Muscle layer of colon (tissue), 2 donors: ENCODE results near the gene ZNF385B.

Experiments
- H3K27ac ChIP-seq: one replicate; pipeline ENCODE4 v1.7.0; 2013; ENCODE audit warnings: low read depth, mild to moderate bottlenecking, low read length, moderate library complexity
- H3K27me3 ChIP-seq, 2 donors: one replicate each; pipeline ENCODE4 v1.7.0; 2013; ENCODE audit warnings: low read length in 2 of 2, mild to moderate bottlenecking in 2 of 2; ENCODE audit not compliant: insufficient read depth in 2 of 2, control insufficient read depth in 1 of 2
- H3K36me3 ChIP-seq: one replicate; pipeline ENCODE4 v1.7.0; 2013; ENCODE audit warnings: mild to moderate bottlenecking, low read length; ENCODE audit not compliant: insufficient read depth
- H3K4me1 ChIP-seq: one replicate; pipeline ENCODE4 v1.7.0; 2013; ENCODE audit warnings: mild to moderate bottlenecking, low read length; ENCODE audit not compliant: insufficient read depth
- H3K4me3 ChIP-seq, 2 donors: one replicate each; pipeline ENCODE4 v1.7.0; 2013; ENCODE audit warnings: low read length in 2 of 2, low read depth in 1 of 2, mild to moderate bottlenecking in 1 of 2, moderate library complexity in 1 of 2
- H3K9ac ChIP-seq: one replicate; pipeline ENCODE4 v1.7.0; 2013; ENCODE audit warnings: low read length
- H3K9me3 ChIP-seq: one replicate; pipeline ENCODE4 v1.7.0; 2013; ENCODE audit warnings: mild to moderate bottlenecking, low read length
- donor health status: abdominal sarcoma.
- donor health status: Adenocarcinoma of cecum.

ZNF385B gene

DNA sequence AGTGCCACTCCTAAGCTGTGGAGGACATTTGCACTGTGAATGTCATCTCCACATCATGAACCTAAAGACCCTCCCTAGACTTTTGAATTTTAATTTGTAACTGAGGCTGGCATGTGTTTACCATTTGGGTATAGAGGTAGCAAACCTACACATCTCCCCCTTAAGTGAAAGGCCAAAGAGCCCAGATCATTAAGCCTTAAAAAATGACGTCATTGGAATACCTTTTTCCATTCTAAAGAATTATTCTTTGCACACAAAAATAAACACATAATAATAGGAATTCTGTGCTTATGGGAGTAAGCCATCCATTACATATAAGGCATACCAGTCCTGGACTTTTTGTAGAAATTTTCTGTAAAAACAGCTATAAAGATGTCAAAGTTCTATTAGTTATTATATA lies 38.9 kb downstream of the ZNF385B start:
- H3K9me3 ChIP-seq, result no peaks in the 10 kb centered on the region
- H3K4me3 ChIP-seq, result no peak overlapping the region
- peaks cover under 1% of the 10 kb centered on the region for H3K4me1 ChIP-seq
- no peak overlapping the region for H3K27ac ChIP-seq
- H3K36me3 ChIP-seq, result no peaks in the 10 kb centered on the region
- H3K9ac ChIP-seq, result no peak overlapping the region
- H3K27me3 ChIP-seq, result no peaks in the 10 kb centered on the region

DNA sequence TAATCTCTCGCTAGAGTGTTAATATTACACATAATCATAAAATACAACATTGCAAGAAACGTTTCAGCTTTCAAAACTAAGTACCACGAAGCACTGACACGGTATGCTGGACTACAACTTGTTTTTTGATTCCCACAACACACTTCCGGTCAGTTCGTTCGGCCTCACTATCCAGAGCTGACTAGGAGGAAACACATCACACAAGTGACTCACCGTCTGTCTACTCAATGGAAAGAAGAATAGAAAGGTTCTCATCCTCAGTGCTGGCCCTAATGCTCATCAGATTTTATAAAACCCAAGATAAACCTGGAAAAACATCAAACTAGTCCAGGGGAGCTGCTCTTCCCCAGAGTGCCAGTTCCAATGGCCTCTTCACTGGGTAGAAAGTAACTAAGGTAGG lies 42.9 kb downstream of the ZNF385B start:
- no peaks in the 10 kb centered on the region for H3K27me3 ChIP-seq
- no peaks in the 10 kb centered on the region for H3K36me3 ChIP-seq
- H3K4me1 ChIP-seq, result peaks cover 3% of the 10 kb centered on the region
- no peak overlapping the region for H3K9ac ChIP-seq
- no peak overlapping the region for H3K4me3 ChIP-seq
- H3K27ac ChIP-seq, result no peak overlapping the region
- H3K9me3 ChIP-seq, result no peaks in the 10 kb centered on the region

DNA sequence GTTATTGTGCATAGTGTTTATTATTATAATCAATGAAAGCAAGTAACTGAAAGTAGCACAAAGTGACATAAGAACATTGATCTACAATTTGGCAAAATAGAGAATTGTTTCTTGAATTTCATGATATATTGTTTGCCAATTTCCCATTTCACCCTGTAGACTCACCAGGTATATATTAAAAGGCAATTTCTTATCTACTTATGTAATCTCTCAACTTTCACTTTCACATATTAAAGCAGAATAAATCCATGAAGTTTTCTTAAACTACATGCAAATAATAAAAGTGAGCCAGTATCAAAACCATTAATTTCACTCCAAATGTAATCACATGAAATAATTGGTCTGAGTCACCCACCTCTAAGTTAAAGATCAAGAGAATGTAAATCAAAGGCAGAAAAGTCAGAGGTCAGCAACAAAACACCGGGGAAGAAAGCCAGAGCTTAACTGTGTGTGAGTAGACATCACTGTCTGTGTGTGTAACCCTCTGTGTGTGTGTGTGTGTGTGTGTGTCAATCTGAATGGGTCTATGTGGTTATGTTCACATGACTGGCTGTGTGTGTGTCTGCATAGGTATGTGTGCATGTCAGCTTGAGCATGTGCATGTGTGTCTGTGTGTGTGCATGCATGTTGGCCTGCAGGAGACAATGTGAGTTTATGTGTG lies 44.1 kb downstream of the ZNF385B start:
- Histone ChIP-seq H3K9ac (no peak overlapping the region), H3K9me3 (no peaks in the 10 kb centered on the region), H3K4me3 (no peak overlapping the region)

DNA sequence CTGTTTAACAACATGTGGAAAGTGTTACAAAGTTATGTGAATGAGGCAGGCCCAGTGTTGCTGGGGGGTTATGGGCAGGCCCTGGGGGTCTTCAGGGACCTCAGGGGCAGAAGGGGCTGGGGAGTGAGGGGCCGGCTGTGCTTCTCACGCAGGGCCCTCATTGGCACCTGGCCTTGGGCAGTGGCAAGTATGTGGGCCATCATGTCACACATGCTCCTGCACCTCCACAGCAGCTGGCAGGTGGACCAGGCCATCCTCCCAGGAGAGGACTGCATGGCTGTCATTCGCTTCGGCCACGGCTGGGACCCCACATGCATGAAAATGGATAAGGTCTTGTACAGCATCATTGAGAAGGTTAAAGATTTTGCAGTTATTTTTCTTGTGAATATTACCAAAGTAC lies 47.4 kb downstream of the ZNF385B start:
- Histone ChIP-seq H3K36me3 (no peaks in the 10 kb centered on the region), H3K4me1 (peaks cover 3% of the 10 kb centered on the region), H3K27ac (no peak overlapping the region), H3K27me3 (no peaks in the 10 kb centered on the region), H3K9ac (no peak overlapping the region), H3K4me3 (no peak overlapping the region), H3K9me3 (no peaks in the 10 kb centered on the region)

More for the DNA sequence above, 44.1 kb downstream of the ZNF385B start:
- no peak overlapping the region for H3K27ac ChIP-seq
- H3K36me3 ChIP-seq, result no peaks in the 10 kb centered on the region
- H3K4me1 ChIP-seq, result peaks cover 3% of the 10 kb centered on the region
- no peaks in the 10 kb centered on the region for H3K27me3 ChIP-seq

- Histone ChIP-seq H3K4me1 (peaks cover 2% of the 10 kb centered on the region), H3K27me3 (no peaks in the 10 kb centered on the region), H3K9me3 (no peaks in the 10 kb centered on the region), H3K36me3 (no peaks in the 10 kb centered on the region), H3K27ac (no peak overlapping the region), H3K4me3 (no peak overlapping the region), H3K9ac (no peak overlapping the region)
These were observed 48.9 kb downstream of the ZNF385B start for GRCh38 chr2:179812501-179812900.

- H3K27me3 ChIP-seq, result no peaks in the 10 kb centered on the region
- H3K27ac ChIP-seq, result no peak overlapping the region
- no peak overlapping the region for H3K9ac ChIP-seq
- no peaks in the 10 kb centered on the region for H3K9me3 ChIP-seq
- no peaks in the 10 kb centered on the region for H3K4me1 ChIP-seq
- no peaks in the 10 kb centered on the region for H3K36me3 ChIP-seq
- H3K4me3 ChIP-seq, result no peak overlapping the region
These were observed 50.4 kb downstream of the ZNF385B start for GRCh38 chr2:179811042-179811441.

DNA sequence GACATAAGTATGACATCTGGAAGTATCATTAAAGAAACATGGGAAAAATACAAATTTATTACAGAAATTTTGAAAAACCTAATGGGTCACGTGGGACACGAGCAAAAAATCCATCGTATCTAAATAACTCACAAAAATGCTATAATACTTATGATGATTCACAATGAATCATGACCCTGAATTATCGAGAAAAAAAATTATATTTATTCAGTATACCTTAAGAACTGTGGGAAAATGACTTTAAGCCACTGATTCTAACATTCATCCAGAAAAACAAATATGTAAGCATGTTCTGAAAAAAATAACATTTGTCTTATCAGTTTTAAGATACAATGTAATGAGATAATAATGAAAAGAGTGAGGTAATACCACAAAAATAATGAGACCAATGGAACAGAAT lies 51.8 kb downstream of the ZNF385B start:
- H3K36me3 ChIP-seq, result no peaks in the 10 kb centered on the region

GRCh38 chr2:179805001-179805400 lies 56.4 kb downstream of the ZNF385B start:
- Histone ChIP-seq H3K4me1 (no peaks in the 10 kb centered on the region), H3K27me3 (no peaks in the 10 kb centered on the region), H3K27ac (no peak overlapping the region), H3K9me3 (no peaks in the 10 kb centered on the region), H3K9ac (no peak overlapping the region), H3K36me3 (no peaks in the 10 kb centered on the region), H3K4me3 (no peak overlapping the region)

More for the DNA sequence above, 51.8 kb downstream of the ZNF385B start:
- Histone ChIP-seq H3K4me1 (no peaks in the 10 kb centered on the region), H3K9me3 (no peaks in the 10 kb centered on the region), H3K4me3 (no peak overlapping the region), H3K27ac (no peak overlapping the region), H3K9ac (no peak overlapping the region), H3K27me3 (no peaks in the 10 kb centered on the region)

DNA sequence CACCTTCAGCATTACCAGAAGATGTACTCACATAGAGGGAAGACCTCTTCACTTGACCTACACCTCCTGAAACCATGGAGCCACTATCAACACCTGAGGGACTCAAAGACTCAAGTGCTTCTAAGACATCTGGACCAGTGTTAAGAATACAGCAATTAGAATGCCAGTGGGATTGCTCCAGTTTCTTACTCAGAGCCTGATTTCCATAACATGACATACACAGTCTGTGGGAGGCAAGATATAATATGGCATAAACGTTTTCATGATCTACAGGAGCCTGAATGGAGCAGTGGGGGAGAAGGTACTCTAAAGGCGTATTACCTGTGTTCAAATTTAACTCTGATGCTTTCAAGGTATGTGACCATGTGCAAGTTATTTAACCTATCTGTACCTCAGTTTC lies 57.2 kb downstream of the ZNF385B start:
- H3K27ac ChIP-seq, result no peak overlapping the region
- no peaks in the 10 kb centered on the region for H3K27me3 ChIP-seq
- H3K9ac ChIP-seq, result no peak overlapping the region
- no peak overlapping the region for H3K4me3 ChIP-seq
- no peaks in the 10 kb centered on the region for H3K9me3 ChIP-seq
- no peaks in the 10 kb centered on the region for H3K36me3 ChIP-seq
- no peaks in the 10 kb centered on the region for H3K4me1 ChIP-seq

DNA sequence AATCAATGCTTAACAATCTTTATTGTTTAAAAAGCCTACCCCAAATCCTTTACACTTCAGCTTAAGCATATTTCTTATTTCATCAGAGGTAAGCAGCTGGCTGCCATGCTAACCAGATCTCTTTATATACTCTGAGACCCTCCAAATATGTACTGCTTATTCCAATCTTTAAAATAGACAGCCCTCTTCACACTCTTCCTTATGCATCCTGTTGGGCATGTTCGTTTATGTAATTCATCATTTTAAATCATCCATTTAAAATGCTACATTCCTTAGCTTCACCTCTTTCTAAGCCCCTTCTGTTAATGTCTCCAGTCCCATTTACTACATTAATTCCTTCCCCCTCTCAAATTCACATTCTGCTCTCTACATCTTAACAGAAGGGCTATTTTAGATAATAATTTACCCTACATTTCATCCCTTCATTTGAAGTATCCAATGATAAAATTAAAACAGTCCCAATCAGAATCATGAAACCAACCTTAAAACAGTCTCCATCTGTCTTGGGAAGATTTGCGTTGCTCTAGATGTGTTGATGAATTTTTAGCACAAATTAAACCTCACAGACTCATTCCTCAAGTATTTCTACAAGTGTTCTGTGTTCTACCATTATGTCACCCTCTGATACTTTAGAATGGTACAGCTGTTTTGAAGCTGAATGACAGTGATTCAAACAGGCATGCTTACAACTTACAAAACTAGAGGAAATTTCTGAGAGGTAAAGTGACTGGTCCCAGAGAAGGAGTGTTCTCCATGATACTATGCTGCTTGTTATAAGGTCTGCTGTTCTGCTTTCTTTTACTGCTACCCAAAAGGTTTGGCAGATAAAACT lies 59.1 kb downstream of the ZNF385B start:
- H3K27me3 ChIP-seq, result no peaks in the 10 kb centered on the region
- no peaks in the 10 kb centered on the region for H3K4me1 ChIP-seq
- no peak overlapping the region for H3K4me3 ChIP-seq
- no peaks in the 10 kb centered on the region for H3K36me3 ChIP-seq
- no peak overlapping the region for H3K27ac ChIP-seq
- no peak overlapping the region for H3K9ac ChIP-seq
- no peaks in the 10 kb centered on the region for H3K9me3 ChIP-seq

- no peaks in the 10 kb centered on the region for H3K27me3 ChIP-seq
- H3K4me3 ChIP-seq, result no peak overlapping the region
- H3K9ac ChIP-seq, result no peak overlapping the region
- H3K27ac ChIP-seq, result no peak overlapping the region
- no peaks in the 10 kb centered on the region for H3K9me3 ChIP-seq
- no peaks in the 10 kb centered on the region for H3K36me3 ChIP-seq
- H3K4me1 ChIP-seq, result no peaks in the 10 kb centered on the region
These were observed 60.6 kb downstream of the ZNF385B start for GRCh38 chr2:179800776-179801175.
